Measurements from ENCODE around the gene TCAP.
"Not testable (repeated sequence)": the region's sequence is repeated elsewhere in the genome, so short reads cannot be mapped to it uniquely, and the experiment has no call there.

The TCAP gene

DNA sequence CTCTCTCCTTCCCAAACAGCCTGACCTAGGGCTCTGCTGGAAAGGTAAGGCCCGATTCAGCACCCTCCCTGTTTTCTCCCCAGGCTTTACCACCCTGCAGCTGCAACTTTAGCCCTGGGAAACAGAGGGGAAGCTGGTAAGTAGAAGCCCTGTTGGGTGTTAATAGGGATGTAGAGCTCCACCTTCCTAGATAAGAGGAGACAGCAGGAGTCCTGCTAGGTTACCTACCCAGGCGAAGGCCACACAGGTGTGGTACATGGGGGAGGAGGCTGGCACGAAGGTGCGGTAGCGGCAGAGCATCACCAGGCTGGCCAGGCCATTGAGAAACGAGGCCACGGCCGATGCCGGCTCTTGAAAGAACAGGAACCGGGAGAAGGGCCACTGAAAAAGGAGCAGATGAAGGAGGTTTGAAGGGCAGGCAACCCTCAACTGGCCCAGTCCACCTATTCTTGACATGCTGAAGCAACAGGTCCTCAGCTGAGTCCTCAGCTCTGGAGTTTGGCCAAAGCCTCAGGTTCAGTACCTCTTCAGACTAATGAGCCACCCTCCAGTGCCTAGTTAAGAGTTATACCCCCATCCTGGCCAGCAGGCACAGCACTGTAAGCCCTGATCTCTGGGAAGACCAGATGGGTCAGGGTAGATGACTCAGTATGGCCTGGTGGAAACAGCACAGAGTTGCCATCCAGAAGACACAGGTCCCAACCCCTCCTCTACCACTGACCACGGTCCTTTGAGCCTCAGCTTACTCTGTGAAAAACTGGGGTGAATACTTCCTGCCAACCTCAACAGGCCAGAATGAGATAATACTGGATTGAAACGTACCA is 19.4 kb downstream of the TCAP start:
- DNase-seq, result peak; percentile 55

GRCh38 chr17:39687101-39687545 is 22.0 kb downstream of the TCAP start:
- DNase-seq, result no peak

- peak; percentile 97 for DNase-seq
These were observed 22.7 kb downstream of the TCAP start, which contains the start of gene PGAP3 for GRCh38 chr17:39687546-39688474. Gene PGAP3 (minus strand): TSS chr17:39688057. CDS start chr17:39688014, 43 bp downstream.

- peak; percentile 39 for DNase-seq
These were observed 23.3 kb downstream of the TCAP start for GRCh38 chr17:39688475-39688835.

DNA sequence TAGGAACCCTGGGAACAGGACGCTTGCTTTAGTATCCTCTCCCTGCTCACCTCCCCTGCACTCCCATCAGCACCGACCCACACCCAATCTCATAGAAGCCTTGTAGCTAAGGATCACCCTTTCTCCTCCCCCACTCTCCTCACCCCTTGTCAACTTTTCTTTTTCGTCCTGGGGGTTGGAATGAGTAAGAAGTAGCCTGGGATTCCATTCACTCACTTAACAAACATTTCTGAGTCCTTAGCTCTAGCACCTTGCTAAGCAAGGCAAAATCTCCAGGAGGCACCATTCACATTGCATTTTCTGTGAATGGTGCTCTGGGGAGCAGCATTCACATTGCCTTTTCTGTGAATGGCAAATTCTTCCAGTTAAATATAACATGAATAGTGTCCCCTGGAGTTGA is 23.8 kb downstream of the TCAP start:
- DNase-seq, result peak; percentile 10

DNA sequence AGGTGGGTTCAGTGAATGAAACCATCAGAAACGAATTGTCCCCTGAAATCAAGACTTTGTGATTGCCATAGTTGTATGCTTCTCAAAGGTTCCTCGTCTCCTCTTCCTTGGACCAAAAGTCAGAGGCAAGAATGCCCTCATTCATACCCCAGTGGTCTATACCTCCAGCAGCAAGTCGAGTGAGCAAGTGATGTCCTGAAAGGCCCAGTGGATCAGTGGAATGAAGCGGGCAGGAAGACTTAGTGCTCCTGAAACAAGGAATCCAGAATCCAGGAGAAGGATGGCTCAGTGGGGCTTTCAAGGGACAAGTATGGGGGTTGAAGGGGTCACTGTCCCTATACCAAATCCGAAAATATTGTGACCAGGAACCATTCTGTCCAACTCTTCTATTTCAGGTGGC is 29.4 kb downstream of the TCAP start:
- no peak for DNase-seq

DNA sequence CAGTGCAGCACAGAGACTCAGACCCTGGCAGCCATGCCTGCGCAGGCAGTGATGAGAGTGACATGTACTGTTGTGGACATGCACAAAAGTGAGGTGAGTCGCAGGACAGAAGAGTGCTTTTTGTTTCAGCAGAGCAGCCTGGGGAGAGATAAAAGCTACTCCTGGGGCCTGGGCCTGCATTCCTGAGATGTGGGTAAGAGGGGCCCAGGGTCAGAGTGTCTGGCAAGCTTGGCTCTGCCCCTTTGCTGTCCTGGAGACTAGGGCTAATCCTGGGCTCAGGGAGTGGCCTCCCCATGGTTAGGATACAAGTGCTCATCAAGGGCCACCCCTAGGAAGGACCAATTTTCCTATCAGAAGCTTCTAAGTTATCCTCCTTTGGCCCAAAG is 29.9 kb downstream of the TCAP start:
- no peak for DNase-seq

DNA sequence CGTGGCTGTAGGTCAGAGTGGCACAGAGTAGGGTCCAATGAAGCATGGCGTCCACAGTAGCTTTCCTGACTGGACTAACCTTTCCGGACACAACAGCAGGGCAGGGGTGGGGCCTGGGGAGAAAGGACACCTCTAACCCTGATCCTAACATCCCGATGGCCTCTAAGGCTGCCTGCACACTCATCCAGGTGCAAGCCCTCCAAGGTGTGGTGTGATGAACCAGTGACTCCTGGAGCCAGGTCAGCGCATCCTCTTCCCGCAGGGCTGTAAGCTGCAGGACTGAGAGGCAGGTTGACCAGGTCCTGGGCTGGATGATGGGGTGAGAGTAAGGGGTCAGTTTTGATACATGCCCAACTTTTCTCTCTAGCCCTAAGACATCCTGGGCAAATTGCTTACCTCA is 31.6 kb downstream of the TCAP start:
- DNase-seq, result no peak

- DNase-seq, result peak; percentile 14
These were observed 32.8 kb downstream of the TCAP start for GRCh38 chr17:39697961-39698360.

DNA sequence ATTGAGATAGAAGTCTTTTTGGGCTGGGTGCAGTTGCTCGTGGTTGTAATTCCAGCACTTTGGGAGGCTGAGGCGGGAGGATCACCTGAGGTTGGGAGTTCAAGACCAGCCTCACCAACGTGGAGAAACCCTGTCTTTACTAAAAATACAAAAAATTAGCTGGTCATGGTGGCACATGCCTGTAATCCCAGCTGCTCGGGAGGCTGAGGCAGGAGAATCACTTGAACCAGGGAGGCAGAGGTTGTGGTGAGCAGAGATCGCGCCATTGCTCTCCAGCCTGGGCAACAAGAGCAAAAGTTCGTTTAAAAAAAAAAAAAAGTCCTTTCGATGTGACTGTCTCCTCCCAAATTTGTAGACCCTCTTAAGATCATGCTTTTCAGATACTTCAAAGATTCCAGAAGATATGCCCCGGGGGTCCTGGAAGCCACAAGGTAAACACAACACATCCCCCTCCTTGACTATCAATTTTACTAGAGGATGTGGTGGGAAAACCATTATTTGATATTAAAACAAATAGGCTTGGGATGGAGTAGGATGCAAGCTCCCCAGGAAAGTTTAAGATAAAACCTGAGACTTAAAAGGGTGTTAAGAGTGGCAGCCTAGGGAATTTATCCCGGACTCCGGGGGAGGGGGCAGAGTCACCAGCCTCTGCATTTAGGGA is 34.1 kb downstream of the TCAP start:
- not testable (repeated sequence) for DNase-seq

DNA sequence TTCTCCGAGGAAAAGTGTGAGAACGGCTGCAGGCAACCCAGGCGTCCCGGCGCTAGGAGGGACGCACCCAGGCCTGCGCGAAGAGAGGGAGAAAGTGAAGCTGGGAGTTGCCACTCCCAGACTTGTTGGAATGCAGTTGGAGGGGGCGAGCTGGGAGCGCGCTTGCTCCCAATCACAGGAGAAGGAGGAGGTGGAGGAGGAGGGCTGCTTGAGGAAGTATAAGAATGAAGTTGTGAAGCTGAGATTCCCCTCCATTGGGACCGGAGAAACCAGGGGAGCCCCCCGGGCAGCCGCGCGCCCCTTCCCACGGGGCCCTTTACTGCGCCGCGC is 34.6 kb downstream of the TCAP start, which contains the start of gene ERBB2:
Gene ERBB2 (plus strand): TSS at position 247 of the 330 bp plus-strand sequence. CDS start 175 bp downstream, outside the sequence.
- no peak for DNase-seq

- DNase-seq, result no peak
These were observed 35.2 kb downstream of the TCAP start for GRCh38 chr17:39700148-39700987.

DNA sequence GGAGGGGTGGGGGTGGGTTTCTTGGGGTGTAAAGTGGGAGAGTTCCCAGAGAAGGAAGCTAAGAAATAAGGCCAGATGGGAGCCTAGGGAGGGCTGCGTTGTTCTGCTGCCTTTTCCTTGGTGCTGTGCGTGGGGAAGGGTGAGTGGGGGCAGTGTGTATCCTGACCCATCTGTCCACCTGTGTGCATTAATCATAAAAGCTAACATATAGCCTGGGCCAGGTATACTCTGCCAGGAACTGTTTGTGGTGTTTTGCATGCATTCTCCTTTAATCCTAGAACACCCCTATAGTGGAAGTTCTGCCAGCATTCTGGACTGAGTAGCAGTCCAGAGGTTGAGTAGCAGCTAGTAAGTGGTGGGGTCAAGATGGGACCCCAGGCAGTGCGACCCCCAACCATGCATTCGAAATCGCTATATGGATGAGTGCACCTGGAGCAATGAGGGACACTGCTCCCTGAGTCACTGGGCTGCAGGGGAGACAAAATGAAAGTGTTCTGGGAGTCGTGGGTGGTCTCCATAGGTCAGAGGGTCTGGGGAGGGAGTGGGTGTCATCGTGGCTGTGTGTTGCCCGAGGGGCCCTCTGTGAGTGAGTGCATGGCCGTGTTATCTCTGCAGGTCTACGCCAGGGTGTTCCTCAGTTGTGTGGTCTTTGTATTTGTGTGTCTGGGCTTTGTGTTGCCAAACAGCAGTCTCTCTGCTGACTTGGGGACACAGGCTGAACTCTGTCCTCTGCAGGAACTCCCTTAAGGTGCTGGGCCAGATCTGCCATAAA is 36.0 kb downstream of the TCAP start:
- DNase-seq, result no peak

GRCh38 chr17:39701784-39702422 is 36.8 kb downstream of the TCAP start:
- no peak for DNase-seq

DNA sequence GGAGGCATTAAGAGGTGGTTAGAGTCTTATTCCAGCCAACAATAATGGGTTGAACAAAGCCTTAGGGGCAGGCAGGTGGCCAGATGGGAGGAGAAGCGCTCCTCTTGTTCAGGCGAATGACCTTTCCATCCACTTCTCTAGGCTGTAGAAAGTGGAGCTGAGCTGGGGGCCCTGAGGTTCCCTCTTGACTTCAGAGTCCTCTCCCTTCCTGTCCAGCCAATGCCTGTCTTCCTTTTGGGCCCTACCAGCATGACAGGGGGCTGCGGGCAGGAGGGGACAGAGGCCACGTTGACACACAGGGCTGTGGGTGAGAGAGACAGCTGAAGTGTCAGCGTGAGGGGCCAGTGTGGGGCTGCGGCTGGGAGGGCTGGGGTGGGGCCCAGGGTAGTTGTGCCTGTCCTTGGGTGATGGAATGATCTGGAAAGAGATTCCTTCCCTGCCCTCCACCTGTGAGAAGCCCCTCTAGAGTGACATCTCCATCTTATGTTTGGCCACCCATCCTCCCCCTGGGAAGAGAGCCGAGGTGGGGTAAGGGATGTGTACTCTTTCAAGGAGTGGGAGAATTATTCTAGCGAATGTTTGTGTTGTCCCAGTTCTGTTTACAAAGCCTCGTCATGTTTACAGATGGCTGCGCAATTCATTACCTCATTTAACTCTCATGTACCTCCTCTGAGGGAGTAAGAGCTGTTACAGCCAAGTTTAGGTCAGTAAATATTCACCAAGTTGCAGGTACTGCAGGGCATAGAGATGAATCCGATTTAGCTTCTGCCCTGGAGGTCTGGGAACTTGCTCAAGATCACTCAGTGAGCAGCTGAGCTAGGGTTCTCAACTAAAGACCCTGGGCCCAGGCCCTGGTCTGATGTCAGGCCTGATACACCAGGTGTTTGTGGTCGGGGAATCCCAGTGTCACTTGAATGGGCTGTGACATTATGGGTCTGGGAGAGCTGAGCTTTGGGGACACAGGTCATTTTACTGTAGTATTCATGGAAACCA is 38.0 kb downstream of the TCAP start:
- no peak for DNase-seq

DNA sequence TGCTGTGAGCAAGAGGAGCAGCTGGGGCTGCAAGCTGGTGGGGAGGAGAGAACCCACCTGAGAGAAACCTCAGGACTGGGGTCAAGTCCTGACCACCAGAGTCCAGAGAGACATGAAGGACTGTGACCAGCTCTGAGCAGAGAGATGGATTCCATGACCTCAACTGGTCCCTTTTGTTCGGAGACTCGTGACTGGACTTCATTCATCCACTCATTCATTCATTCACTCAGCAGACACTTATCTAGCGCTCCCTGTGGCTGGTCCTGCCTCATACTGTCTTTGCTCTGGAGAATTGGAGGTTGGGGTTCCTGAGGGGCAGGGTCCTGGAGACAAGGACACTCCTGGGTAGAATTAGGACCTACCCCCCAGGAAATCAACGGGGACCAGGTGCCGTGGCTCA is 38.8 kb downstream of the TCAP start:
- no peak for DNase-seq

DNA sequence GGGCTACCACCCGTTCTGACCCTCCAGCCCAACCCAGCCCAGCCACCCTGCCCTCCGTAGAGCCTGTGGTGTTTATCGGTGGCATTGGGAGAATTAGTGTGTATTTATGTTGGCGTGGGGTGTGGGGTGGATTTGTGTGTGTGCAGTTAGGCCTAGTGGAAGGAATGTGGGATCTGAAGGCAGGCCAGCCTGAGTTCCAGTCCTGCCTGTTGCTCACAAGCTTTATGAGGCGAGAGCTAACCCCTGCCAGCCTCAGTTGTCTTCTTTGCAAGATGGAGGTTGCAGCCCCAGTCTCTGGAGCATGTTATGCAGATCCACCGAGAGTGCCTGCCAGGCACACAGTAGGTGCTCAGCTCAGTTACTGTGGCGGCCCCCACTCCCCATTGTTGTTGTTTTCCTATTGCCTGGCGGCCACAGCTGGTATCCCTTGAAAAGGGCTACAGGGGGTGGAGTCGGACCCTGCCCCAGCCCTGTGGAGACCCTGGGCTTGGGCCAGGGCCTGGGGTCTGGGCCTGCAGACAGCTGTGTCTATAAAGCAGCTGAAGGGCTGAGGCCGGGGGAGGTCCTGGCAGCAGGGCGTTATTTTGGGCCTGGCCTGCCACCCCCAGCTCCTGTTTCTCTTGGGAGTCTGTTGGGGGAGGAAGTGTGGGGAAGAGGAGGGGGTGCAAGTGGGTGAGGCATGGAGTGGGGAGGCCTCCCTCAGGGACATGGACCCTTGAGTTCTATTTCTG is 39.8 kb downstream of the TCAP start:
- DNase-seq, result no peak

DNA sequence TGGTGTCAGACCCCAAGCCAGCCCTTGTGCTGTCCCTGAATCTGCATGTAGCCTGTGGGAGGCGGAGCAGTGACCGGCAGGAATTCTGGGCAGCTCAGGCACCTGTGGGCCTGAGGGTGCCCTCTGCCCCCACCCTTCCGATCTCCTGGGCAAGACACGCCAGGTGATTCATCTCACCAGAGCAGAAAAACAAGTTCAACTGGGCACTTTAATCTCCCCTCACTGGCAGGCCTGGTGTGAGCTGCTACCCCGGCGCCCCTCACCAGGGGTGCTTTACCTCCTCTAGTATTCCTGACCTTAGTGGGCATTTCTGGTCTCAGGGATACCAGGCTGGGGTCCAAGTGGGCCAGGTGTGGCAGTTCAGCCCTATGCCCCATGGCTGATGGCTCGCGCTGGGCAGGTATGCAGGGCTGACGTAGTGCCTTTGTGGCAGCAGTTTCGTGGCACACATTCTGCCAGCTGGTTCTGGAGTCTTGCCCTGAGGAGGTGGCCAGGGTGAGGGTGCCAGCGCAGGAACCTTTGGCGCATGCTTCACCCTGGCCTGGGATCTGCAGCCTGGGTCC is 40.7 kb downstream of the TCAP start:
- DNase-seq, result no peak

DNA sequence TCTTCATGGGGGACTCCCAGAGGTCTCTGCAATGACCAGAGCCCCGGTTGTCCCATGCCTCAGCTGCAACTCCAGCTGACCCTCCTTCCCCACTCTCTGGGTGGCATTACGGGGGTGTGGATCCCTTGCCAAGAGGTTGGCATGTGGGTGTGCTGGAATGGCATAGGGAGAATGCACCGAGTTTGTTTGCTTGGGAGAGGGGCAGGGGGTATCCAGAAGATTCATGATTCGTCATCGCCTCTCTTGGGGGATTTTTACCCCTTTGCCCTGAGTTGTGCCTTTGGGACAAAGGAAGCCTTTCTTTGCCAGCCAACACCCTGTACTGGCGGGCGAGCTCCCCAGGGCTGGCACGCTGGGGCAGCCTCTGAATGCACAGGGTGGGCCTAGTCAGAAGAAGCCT is 41.2 kb downstream of the TCAP start:
- DNase-seq, result no peak

All from hematopoietic multipotent progenitor cell treated with erythropoietin and hydrocortisone succinate and interleukin-3 and kit ligand, for 6 days (in vitro differentiated cells).